ENCODE measurements around the gene OR52E6.

DNA sequence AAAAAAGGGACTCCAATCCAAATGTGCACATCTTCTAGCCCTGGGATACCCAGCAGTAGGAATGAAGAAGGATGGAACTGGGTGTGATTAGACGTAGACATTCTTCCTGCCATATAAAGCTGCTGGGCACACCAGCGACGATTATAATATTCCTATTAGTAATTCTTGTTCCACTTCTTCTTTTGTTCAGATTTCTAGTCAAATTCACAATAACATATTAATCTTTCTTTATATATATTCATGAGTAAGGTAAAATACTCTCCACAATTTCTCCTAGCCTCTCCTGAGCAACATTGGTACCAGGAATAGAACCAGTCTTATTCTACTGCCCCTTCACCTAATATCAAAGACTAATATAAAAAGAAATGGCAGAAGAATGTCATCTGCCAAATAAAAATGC lies 15.9 kb upstream of the OR52E6 start, which contains the start of gene OR52E8:
- TF ChIP-seq, protein P1, sequence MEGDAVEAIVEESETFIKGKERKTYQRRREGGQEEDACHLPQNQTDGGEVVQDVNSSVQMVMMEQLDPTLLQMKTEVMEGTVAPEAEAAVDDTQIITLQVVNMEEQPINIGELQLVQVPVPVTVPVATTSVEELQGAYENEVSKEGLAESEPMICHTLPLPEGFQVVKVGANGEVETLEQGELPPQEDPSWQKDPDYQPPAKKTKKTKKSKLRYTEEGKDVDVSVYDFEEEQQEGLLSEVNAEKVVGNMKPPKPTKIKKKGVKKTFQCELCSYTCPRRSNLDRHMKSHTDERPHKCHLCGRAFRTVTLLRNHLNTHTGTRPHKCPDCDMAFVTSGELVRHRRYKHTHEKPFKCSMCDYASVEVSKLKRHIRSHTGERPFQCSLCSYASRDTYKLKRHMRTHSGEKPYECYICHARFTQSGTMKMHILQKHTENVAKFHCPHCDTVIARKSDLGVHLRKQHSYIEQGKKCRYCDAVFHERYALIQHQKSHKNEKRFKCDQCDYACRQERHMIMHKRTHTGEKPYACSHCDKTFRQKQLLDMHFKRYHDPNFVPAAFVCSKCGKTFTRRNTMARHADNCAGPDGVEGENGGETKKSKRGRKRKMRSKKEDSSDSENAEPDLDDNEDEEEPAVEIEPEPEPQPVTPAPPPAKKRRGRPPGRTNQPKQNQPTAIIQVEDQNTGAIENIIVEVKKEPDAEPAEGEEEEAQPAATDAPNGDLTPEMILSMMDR (IDR thresholded peaks at IDR 0.05 in 2 of 3, conservative IDR thresholded peaks at IDR 0.05 in 1 of 3; ENCODE audit: borderline replicate concordance in 1 of 3, insufficient read depth in 1 of 3, low read depth in 2 of 3, low read length in 2 of 3) = no peak
- TF ChIP-seq EZH2 (IDR thresholded peaks at IDR 0.05) = no peak
- no peak for TF ChIP-seq POLR2A (IDR thresholded peaks at IDR 0.05; ENCODE audit: borderline replicate concordance, extremely low read depth, insufficient read depth, insufficient read length)
- no peak for TF ChIP-seq ZNF274 (IDR thresholded peaks at IDR 0.05; ENCODE audit: low read depth, low read length)
- no peak for TF ChIP-seq RAD21 (IDR thresholded peaks at IDR 0.05; ENCODE audit: low read depth)
- TF ChIP-seq, protein P2, sequence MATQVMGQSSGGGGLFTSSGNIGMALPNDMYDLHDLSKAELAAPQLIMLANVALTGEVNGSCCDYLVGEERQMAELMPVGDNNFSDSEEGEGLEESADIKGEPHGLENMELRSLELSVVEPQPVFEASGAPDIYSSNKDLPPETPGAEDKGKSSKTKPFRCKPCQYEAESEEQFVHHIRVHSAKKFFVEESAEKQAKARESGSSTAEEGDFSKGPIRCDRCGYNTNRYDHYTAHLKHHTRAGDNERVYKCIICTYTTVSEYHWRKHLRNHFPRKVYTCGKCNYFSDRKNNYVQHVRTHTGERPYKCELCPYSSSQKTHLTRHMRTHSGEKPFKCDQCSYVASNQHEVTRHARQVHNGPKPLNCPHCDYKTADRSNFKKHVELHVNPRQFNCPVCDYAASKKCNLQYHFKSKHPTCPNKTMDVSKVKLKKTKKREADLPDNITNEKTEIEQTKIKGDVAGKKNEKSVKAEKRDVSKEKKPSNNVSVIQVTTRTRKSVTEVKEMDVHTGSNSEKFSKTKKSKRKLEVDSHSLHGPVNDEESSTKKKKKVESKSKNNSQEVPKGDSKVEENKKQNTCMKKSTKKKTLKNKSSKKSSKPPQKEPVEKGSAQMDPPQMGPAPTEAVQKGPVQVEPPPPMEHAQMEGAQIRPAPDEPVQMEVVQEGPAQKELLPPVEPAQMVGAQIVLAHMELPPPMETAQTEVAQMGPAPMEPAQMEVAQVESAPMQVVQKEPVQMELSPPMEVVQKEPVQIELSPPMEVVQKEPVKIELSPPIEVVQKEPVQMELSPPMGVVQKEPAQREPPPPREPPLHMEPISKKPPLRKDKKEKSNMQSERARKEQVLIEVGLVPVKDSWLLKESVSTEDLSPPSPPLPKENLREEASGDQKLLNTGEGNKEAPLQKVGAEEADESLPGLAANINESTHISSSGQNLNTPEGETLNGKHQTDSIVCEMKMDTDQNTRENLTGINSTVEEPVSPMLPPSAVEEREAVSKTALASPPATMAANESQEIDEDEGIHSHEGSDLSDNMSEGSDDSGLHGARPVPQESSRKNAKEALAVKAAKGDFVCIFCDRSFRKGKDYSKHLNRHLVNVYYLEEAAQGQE (IDR thresholded peaks at IDR 0.05; ENCODE audit: low read depth) = no peak
- no peak for TF ChIP-seq POLR2AphosphoS5 (IDR thresholded peaks at IDR 0.05; ENCODE audit: low read depth, low read length)

Data from HCT116 (cell line).